ENCODE measurements around the gene ZCCHC2.

ZCCHC2 gene

DNA sequence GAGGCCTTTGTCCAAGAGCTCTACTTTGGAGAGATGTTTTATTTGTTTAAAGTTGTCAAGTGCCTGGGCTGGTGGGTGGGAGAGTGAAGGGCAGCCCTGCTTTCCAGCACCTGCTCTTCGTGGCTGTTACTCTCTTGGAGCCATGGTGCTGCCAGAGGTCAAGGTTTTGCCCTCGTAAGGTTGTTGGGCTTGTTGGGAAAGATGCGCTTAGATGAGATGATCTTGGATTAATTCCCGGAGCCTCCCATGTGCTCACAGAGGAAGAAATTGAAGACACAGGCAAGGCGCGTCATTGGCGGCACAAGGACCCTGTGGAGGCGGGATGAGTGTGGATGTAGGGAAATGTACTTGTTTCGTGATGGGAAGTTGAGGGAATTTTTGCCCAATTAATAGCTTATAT is 27.9 kb downstream of the ZCCHC2 start:
- no peak overlapping the region for H3K27ac ChIP-seq
- no peak overlapping the region for H3K4me3 ChIP-seq (ENCODE audit: low read depth in 1 of 2, low read length in 1 of 2)
- H3K36me3 ChIP-seq, result peaks cover 65% of the 10 kb centered on the region
- H3K27me3 ChIP-seq, result no peaks in the 10 kb centered on the region
- no peaks in the 10 kb centered on the region for H3K4me1 ChIP-seq (ENCODE audit: control insufficient read depth in 1 of 2, insufficient read depth in 1 of 2, low read depth in 1 of 2, low read length in 1 of 2)
- no peaks in the 10 kb centered on the region for H3K9me3 ChIP-seq
- TF ChIP-seq, protein P1, sequence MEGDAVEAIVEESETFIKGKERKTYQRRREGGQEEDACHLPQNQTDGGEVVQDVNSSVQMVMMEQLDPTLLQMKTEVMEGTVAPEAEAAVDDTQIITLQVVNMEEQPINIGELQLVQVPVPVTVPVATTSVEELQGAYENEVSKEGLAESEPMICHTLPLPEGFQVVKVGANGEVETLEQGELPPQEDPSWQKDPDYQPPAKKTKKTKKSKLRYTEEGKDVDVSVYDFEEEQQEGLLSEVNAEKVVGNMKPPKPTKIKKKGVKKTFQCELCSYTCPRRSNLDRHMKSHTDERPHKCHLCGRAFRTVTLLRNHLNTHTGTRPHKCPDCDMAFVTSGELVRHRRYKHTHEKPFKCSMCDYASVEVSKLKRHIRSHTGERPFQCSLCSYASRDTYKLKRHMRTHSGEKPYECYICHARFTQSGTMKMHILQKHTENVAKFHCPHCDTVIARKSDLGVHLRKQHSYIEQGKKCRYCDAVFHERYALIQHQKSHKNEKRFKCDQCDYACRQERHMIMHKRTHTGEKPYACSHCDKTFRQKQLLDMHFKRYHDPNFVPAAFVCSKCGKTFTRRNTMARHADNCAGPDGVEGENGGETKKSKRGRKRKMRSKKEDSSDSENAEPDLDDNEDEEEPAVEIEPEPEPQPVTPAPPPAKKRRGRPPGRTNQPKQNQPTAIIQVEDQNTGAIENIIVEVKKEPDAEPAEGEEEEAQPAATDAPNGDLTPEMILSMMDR (IDR thresholded peaks at IDR 0.05), result no peak

DNA sequence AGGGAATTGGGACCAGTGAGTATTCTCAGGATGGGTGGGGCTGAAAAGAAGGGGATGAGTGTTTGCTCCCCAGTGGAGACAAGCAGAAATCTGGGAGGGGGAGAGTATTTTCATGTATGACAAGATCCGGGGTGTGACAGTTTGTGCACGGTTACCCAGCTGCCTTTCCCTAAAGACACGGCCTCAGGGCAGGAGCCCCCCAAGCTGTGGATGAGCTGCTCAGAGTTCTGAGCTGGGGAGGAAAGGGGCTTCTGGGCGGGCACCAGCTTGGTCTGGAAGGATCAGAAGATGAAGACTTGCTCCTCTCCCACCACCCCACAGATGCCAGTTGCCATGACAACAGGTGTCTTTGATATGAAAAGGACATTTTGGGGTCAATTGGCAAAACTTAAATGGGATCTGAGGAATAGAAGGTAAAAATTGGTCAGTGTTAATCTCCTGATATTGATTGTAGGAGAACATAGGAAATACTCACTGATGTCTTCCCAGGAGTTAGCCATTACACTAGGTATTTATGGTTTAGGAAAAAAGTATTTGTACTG is 29.2 kb downstream of the ZCCHC2 start:
- Histone ChIP-seq H3K36me3 (peaks cover 62% of the 10 kb centered on the region), H3K27ac (no peak overlapping the region), H3K9me3 (no peaks in the 10 kb centered on the region), H3K4me3 (ENCODE audit: low read depth in 1 of 2, low read length in 1 of 2) (no peak overlapping the region), H3K27me3 (no peaks in the 10 kb centered on the region), H3K4me1 (ENCODE audit: control insufficient read depth in 1 of 2, insufficient read depth in 1 of 2, low read depth in 1 of 2, low read length in 1 of 2) (no peaks in the 10 kb centered on the region)
- TF ChIP-seq, protein P1 (IDR thresholded peaks at IDR 0.05), result no peak

DNA sequence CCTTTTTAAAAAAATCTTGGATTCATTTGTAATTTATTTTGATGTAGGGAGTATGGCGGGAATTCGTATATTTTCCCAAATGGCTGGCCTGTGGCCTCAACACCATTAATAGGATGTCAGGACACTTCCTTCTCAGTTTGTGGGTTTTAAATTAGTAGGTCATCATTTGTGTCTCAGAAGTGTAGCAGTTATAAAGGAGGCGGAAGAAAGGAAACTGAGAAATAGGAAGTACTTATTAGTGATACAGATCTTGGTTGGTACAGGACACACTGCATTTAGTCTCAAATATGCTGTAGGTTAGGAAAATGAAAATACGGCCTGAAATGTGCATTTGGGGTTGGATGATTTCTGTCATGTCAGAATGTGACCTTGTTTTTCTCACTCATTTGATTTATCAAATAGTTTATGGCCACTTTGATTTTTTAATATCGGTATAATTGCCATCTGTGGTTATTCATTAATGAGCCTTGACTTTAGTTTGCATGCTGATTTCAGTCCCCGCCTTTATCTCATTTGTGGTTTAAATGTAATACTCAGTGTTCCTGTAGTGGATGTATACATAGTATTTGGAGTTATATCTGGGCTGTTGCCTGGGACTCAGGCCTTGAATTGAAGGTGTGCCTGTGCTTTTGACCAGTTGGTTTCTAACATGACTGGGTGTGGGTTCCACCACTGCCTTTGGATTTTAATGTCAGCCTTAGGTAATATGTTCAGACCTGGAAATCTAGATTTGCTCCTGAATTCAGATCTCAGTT is 31.4 kb downstream of the ZCCHC2 start:
- TF ChIP-seq, protein P1 (IDR thresholded peaks at IDR 0.05), result no peak
- peaks cover 69% of the 10 kb centered on the region for H3K36me3 ChIP-seq
- no peaks in the 10 kb centered on the region for H3K27me3 ChIP-seq
- no peaks in the 10 kb centered on the region for H3K9me3 ChIP-seq
- no peak overlapping the region for H3K4me3 ChIP-seq (ENCODE audit: low read depth in 1 of 2, low read length in 1 of 2)
- no peaks in the 10 kb centered on the region for H3K4me1 ChIP-seq (ENCODE audit: control insufficient read depth in 1 of 2, insufficient read depth in 1 of 2, low read depth in 1 of 2, low read length in 1 of 2)
- no peak overlapping the region for H3K27ac ChIP-seq

DNA sequence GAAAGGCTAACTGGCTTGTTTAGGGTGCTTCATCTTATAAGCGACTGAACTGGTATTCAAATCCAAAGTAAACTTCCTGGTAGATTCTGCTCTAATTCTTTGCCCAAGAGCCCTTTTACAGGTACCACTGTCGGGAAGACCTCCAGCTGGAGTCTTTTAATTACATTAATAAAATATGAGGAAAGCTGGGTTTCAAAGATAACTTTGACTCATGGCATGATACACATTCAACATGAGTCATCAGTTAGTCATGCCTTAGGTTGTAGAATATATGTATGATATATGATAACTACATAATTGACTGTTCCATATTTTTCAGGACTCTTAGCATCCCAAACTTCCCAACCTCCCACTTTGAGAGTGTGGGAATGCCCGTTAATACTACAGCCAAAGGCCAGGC is 32.3 kb downstream of the ZCCHC2 start:
- no peak overlapping the region for H3K4me3 ChIP-seq (ENCODE audit: low read depth in 1 of 2, low read length in 1 of 2)
- H3K36me3 ChIP-seq, result peaks cover 73% of the 10 kb centered on the region
- TF ChIP-seq, protein P1 (IDR thresholded peaks at IDR 0.05), result no peak
- H3K4me1 ChIP-seq (ENCODE audit: control insufficient read depth in 1 of 2, insufficient read depth in 1 of 2, low read depth in 1 of 2, low read length in 1 of 2), result no peaks in the 10 kb centered on the region
- no peaks in the 10 kb centered on the region for H3K27me3 ChIP-seq
- no peak overlapping the region for H3K27ac ChIP-seq
- H3K9me3 ChIP-seq, result no peaks in the 10 kb centered on the region

DNA sequence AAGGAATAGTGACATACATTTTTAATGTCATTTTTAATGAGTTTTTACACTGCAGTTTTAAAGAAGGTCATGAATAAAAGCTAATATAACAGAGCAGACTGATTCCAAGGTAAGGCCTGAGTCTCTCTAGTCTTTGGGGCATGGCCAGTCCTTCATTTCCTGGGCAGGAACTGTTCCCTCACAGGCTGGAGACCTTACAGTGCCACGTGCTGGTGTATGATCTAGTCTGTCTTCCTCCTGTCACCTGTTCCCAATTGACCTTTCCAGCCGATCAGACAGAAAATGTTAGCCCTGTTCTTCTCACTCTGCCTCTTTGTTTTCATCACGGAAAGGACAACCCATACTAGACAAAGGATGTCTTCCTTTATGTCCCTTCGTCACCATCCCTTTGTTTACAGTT is 33.6 kb downstream of the ZCCHC2 start:
- Histone ChIP-seq H3K4me1 (ENCODE audit: control insufficient read depth in 1 of 2, insufficient read depth in 1 of 2, low read depth in 1 of 2, low read length in 1 of 2) (no peaks in the 10 kb centered on the region), H3K36me3 (peaks cover 71% of the 10 kb centered on the region), H3K27me3 (no peaks in the 10 kb centered on the region), H3K9me3 (no peaks in the 10 kb centered on the region), H3K27ac (no peak overlapping the region), H3K4me3 (ENCODE audit: low read depth in 1 of 2, low read length in 1 of 2) (no peak overlapping the region)
- TF ChIP-seq, protein P1 (IDR thresholded peaks at IDR 0.05), result no peak

Data from neutrophil (primary cell).